GM18499 (cell line): Measurements from ENCODE around the gene AP2A2.
"Not testable (repeated sequence)": the region's sequence is repeated elsewhere in the genome, so short reads cannot be mapped to it uniquely, and the experiment has no call there.

Experiments
- ATAC-seq: cut with Tn5 transposase; IDR thresholded peaks from one replicate; pipeline ENCODE4 v1.9.1; 2021; ENCODE audit warnings: moderate number of reproducible peaks; ENCODE audit not compliant: insufficient read depth, unreplicated experiment

AP2A2 gene

GRCh38 chr11:971092-971690, 45.5 kb downstream of the AP2A2 start:
- no peak for ATAC-seq

- ATAC-seq = no peak
Measured at GRCh38 chr11:971731-972365, 46.2 kb downstream of the AP2A2 start.

- no peak for ATAC-seq
Measured at GRCh38 chr11:972523-973211, 47.0 kb downstream of the AP2A2 start.

- ATAC-seq = no peak
Measured at GRCh38 chr11:973237-973636, 47.6 kb downstream of the AP2A2 start.

GRCh38 chr11:975376-975775, 49.7 kb downstream of the AP2A2 start:
- ATAC-seq = not testable (repeated sequence)

- no peak for ATAC-seq
Measured at GRCh38 chr11:975827-976226, 50.2 kb downstream of the AP2A2 start.

GRCh38 chr11:976431-977160, 50.9 kb downstream of the AP2A2 start:
- ATAC-seq = no peak

GRCh38 chr11:977830-978720, 52.4 kb downstream of the AP2A2 start:
- no peak for ATAC-seq

GRCh38 chr11:978781-979180, 53.1 kb downstream of the AP2A2 start:
- ATAC-seq = no peak

GRCh38 chr11:980438-981357, 55.0 kb downstream of the AP2A2 start:
- ATAC-seq = no peak

GRCh38 chr11:981764-982163, 56.1 kb downstream of the AP2A2 start:
- no peak for ATAC-seq

GRCh38 chr11:984546-984945, 58.9 kb downstream of the AP2A2 start:
- ATAC-seq = no peak

GRCh38 chr11:985406-985805, 59.7 kb downstream of the AP2A2 start:
- ATAC-seq = no peak

- no peak for ATAC-seq
Measured at GRCh38 chr11:985848-986247, 60.2 kb downstream of the AP2A2 start.

GRCh38 chr11:986270-986951, 60.7 kb downstream of the AP2A2 start:
- no peak for ATAC-seq

- ATAC-seq = no peak
Measured at GRCh38 chr11:986952-987305, 61.3 kb downstream of the AP2A2 start.

- ATAC-seq = no peak
Measured at GRCh38 chr11:987671-988070, 62.0 kb downstream of the AP2A2 start.

GRCh38 chr11:990101-990500, 64.4 kb downstream of the AP2A2 start:
- ATAC-seq = no peak

GRCh38 chr11:991034-991433, 65.4 kb downstream of the AP2A2 start:
- ATAC-seq = no peak
